Left lung (tissue), 10 donors: Measurements from ENCODE around the gene CMTM3. TPM values are rescaled to one million over a fixed set of nuclear protein-coding genes. Genes with fewer than 3 reads are reported as not detected.
"Not testable (repeated sequence)": the region's sequence is repeated elsewhere in the genome, so short reads cannot be mapped to it uniquely, and the experiment has no call there.

Experiments
- ATAC-seq: fragments of 200-7000 bp; cut with Tn5 transposase; one replicate; pipeline ENCODE4 v1.9.1; 2020; ENCODE audit warnings: moderate library complexity
- DNase-seq, 4 donors: peaks; one replicate each; pipeline ENCODE4 v3.0.0-alpha.2; 2013 to 2020
- H3K27ac ChIP-seq, 2 donors: fragments of 200-600 bp; sonication (generic) in 1 of 2; one replicate each; pipeline versions ENCODE4 v1.5.0 to v1.8.0; 2020 to 2021
- H3K27me3 ChIP-seq, 2 donors: fragments of 200-600 bp; sonication (generic) in 1 of 2; one replicate each; pipeline versions ENCODE4 v1.5.0 to v1.8.0; 2020 to 2021
- H3K36me3 ChIP-seq, 2 donors: fragments of 200-600 bp; sonication (generic) in 1 of 2; one replicate each; pipeline versions ENCODE4 v1.5.0 to v1.8.0; 2020 to 2021
- H3K4me1 ChIP-seq, 2 donors: fragments of 200-600 bp; one replicate each; pipeline ENCODE4 v1.8.0; 2021
- H3K4me3 ChIP-seq, 2 donors: fragments of 200-600 bp; sonication (generic) in 1 of 2; one replicate each; pipeline versions ENCODE4 v1.5.0 to v1.8.0; 2020 to 2021; ENCODE audit warnings: mild to moderate bottlenecking in 1 of 2
- H3K9me3 ChIP-seq, 2 donors: fragments of 200-600 bp; sonication (generic) in 1 of 2; one replicate each; pipeline versions ENCODE4 v1.5.0 to v1.8.0; 2020 to 2021
- intact Hi-C, 2 donors: fragments of 100-400 bp; cut with DNase I; formaldehyde crosslinking; loops; one replicate each; pipeline versions ENCODE4 v1.11.2 to v1.14.2; 2022
- polyA plus RNA-seq, 6 donors: library from polyadenylated mRNA; unstranded; fragments of 120-200 nt; gene quantifications; one replicate each; pipeline ENCODE4 v1.2.1, GENCODE V29; 2013; ENCODE audit not compliant: insufficient read length in 6 of 6
- total RNA-seq, 2 donors: library from RNA; stranded (reverse); fragmentation: NEBNext Ultra II Directional; extraction: Animal tissue kit (Norgen Biotek cat#: 25700); gene quantifications; one replicate each; pipeline ENCODE4 v1.2.1, GENCODE V29; 2021
- TF ChIP-seq, protein P1 (sequence below), 2 donors: fragments of 200-600 bp; sonication (generic) in 1 of 2; IDR thresholded peaks; one replicate each; pipeline versions ENCODE4 v1.5.0 to v1.8.0; 2021; ENCODE audit warnings: antibody characterized with exemption in 2 of 2
- donor health status: DM: no; HTN: yes; CAD: no.
- donor health status: DM: no; HTN: no; CAD: no.

Gene CMTM3
- total and polyA plus RNA-seq, 8 donors = 42.6 to 102 (median 82.9) TPM

DNA sequence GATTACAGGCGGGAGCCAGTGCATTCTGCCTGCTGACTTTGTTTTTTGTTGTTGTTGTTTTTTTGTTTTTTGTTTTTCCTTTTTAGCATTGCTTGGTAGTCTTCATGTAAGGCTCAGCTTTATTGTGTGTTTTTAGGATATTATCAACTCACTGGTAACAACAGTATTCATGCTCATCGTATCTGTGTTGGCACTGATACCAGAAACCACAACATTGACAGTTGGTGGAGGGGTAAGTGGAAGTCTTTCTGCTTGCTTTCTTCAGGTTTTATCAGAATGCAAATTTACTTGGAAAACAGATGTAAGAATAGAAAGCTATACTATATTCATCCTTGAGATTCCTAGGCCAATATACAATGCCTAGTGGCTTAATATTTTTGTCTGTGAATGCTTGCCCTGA, 41.5 kb upstream of the CMTM3 start:
- ATAC-seq (no peak), DNase-seq (no peak)
- peaks cover 0 to 77% of the 10 kb centered on the region in 2 donors for H3K36me3 ChIP-seq
- no peaks in the 10 kb centered on the region for H3K27me3 ChIP-seq
- no peak overlapping the region for H3K27ac ChIP-seq
- H3K4me1 ChIP-seq = peaks cover 0 to 22% of the 10 kb centered on the region in 2 donors
- intact Hi-C loops = no loop called here
- TF ChIP-seq, protein P1, sequence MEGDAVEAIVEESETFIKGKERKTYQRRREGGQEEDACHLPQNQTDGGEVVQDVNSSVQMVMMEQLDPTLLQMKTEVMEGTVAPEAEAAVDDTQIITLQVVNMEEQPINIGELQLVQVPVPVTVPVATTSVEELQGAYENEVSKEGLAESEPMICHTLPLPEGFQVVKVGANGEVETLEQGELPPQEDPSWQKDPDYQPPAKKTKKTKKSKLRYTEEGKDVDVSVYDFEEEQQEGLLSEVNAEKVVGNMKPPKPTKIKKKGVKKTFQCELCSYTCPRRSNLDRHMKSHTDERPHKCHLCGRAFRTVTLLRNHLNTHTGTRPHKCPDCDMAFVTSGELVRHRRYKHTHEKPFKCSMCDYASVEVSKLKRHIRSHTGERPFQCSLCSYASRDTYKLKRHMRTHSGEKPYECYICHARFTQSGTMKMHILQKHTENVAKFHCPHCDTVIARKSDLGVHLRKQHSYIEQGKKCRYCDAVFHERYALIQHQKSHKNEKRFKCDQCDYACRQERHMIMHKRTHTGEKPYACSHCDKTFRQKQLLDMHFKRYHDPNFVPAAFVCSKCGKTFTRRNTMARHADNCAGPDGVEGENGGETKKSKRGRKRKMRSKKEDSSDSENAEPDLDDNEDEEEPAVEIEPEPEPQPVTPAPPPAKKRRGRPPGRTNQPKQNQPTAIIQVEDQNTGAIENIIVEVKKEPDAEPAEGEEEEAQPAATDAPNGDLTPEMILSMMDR (IDR thresholded peaks at IDR 0.05) = no peak
- H3K9me3 ChIP-seq = no peaks in the 10 kb centered on the region
- no peak overlapping the region for H3K4me3 ChIP-seq

DNA sequence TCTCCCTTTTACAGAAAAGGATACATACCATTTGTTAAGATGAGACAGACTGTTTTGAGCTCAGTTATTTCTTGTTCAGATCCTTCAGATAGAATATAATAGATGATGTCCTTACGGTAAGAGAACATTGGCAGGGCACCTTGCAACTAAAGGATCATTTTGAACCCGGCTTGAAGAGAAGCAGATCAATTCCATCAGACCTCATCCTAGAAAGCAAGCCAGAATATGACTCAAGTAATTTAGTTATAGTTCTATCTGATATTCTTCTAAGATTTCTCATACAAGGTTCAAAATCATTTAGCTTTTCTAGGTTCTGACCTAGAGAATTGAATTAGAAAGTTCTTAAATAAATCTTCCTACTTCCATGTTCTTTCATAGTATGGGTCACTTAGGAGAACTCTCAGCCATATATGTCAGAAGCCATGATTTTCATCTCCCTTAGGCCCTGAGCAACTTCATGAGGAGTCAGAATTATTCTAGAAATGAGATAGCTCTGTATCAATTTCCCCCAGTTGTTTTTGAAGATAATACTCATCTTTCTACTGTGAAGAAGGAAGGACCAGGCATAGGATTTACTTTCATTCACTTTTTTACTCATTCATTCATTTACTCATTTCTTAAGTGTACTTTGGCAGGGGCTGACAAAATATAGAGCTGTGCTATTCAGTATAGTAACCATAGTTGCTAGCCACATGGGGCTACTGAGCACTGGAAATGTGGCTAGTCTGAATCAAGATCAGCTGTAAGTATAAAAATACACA, 40.8 kb upstream of the CMTM3 start:
- no peaks in the 10 kb centered on the region for H3K9me3 ChIP-seq
- H3K4me1 ChIP-seq = peaks cover 0 to 21% of the 10 kb centered on the region in 2 donors
- ATAC-seq (no peak), DNase-seq (no peak)
- TF ChIP-seq, protein P1 (IDR thresholded peaks at IDR 0.05) = no peak
- no peaks in the 10 kb centered on the region for H3K27me3 ChIP-seq
- no peak overlapping the region for H3K27ac ChIP-seq
- intact Hi-C loops = no loop called here
- no peak overlapping the region for H3K4me3 ChIP-seq
- H3K36me3 ChIP-seq = peaks cover 0 to 69% of the 10 kb centered on the region in 2 donors

DNA sequence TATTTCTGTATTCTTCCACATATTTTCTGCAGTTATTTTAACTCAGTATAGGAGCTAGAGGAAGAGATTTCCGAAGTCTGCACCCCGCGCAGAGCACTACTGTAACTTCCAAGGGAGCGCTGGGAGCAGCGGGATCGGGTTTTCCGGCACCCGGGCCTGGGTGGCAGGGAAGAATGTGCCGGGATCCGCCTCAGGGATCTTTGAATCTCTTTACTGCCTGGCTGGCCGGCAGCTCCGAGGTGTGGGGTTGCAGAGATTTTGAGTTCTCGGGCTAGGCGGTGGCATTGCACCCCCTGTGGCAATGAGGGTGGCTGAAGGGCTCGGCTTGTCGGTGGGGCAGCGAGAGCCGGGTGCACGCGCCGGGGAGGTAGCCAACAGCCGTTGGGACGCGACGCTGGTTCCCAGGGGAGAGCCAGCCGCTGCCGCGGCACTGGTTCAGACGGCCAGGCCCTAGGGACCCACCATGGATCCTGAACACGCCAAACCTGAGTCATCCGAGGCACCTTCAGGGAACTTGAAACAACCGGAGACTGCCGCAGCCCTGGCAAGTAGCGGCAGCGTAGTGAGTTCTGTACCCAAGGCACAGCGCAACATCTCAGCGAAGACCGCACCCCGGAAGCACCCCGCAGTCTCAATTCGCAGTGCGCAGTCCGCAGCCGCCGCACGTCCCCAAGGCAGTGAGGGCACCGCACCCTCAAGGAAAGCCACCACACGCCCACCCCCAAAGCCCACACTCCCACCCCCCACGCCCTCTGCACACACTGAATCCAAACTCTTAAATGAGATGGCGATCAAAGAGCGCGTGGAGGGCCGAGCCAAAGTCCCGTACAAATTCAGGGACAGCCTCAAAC, 38.2 kb upstream of the CMTM3 start, which contains the start of gene CMTM1:
Gene CMTM1, plus strand, starts transcription at position 389 of the 851 bp plus-strand sequence. Its CDS starts 75 bp downstream, at position 464.
- Histone ChIP-seq H3K27me3 (no peaks in the 10 kb centered on the region), H3K4me1 (peaks cover 0 to 28% of the 10 kb centered on the region in 2 donors), H3K4me3 (no peak within 1 kb of the TSS), H3K27ac (no peak within 1 kb of the TSS), H3K9me3 (no peaks in the 10 kb centered on the region), H3K36me3 (peaks cover 0 to 61% of the 10 kb centered on the region in 2 donors)
- TF ChIP-seq, protein P1 (IDR thresholded peaks at IDR 0.05) = no peak
- no peak for ATAC-seq
- intact Hi-C loops = no loop called here
- no peak for DNase-seq

DNA sequence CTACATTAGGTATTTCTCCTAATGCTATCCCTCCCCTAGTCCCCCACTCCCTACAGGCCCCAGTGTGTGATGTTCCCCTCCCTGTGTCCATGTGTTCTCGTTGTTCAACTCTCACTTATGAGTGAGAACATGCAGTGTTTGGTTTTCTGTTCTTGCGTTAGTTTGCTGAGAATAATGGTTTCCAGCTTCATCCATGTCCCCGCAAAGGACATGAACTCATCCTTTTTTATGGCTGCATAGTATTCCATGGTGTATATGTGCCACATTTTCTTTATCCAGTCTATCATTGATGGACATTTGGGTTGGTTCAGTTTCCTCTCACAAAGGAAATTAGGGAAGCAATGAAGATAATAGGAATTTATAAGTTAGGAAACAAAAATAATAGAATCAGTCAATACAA, 37.2 kb upstream of the CMTM3 start:
- Histone ChIP-seq H3K36me3 (peaks cover 0 to 61% of the 10 kb centered on the region in 2 donors), H3K4me1 (peaks cover 0 to 21% of the 10 kb centered on the region in 2 donors)
- intact Hi-C loops, H3K9me3 ChIP-seq, DNase-seq, H3K4me3 ChIP-seq, ATAC-seq, H3K27ac ChIP-seq, H3K27me3 ChIP-seq: not testable (repeated sequence)

DNA sequence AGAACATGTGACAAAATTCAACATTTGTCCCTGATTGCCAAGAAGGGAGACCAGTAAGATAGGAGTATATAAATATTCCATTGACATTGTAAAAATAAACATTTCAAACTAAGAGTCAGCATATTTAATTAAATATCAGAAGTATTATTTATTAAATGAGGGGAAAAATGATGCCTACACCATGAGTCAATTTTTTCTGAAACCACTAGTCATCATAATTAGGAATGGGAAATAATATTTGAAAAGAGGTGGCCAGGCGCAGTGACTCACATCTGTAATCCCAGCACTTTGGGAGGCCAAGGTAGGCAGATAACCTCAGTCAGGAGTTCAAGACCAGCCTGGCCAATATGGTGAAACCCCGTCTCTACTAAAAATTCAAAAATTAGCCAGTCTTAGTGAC, 36.1 kb upstream of the CMTM3 start:
- Histone ChIP-seq H3K36me3 (peaks cover 0 to 53% of the 10 kb centered on the region in 2 donors), H3K4me1 (peaks cover 0 to 17% of the 10 kb centered on the region in 2 donors), H3K27me3 (no peaks in the 10 kb centered on the region), H3K27ac (no peak overlapping the region), H3K4me3 (no peak overlapping the region), H3K9me3 (no peaks in the 10 kb centered on the region)
- DNase-seq (no peak), ATAC-seq (no peak)
- intact Hi-C loops = no loop called here
- TF ChIP-seq, protein P1 (IDR thresholded peaks at IDR 0.05) = no peak
